RWPE1 (cell line): ENCODE data around the gene RNF144B.

Source experiments
- CTCF ChIA-PET: fragments of 350-600 bp; sonication (Branson Sonifier 250); formaldehyde crosslinking; extraction: SDS; loops from one replicate; lab custom pipeline; 2021; lab: Yijun Ruan, JAX
- POLR2A ChIA-PET: fragments of 400-600 bp; formaldehyde crosslinking; extraction: SDS; loops from one replicate; lab custom pipeline; 2020; ENCODE audit warnings: antibody characterized with exemption; ENCODE audit not compliant: low non-redundant PET; lab: Yijun Ruan, JAX
- DNase-seq: peaks from one replicate; pipeline ENCODE4 v3.0.0; 2012; ENCODE audit warnings: low spot score
- H3K27ac ChIP-seq: fragments of 450-650 bp; 2 replicates; pipeline ENCODE4 v1.5.1; 2017
- CTCF ChIP-seq: fragments of 450-650 bp; conservative IDR thresholded peaks from 2 replicates; pipeline ENCODE4 v1.5.1; 2017; ENCODE audit warnings: low read depth, mild to moderate bottlenecking

RNF144B gene

GRCh38 chr6:18387061-18387721 is at the start of gene RNF144B:
Gene RNF144B, plus strand, starts transcription at chr6:18387350. Its CDS starts 12,185 bp downstream, at chr6:18399535.
- ChIA-PET CTCF (interaction anchor here (0.5 to 0.7 kb wide), 3 partner anchors 18 to 803 kb away, joined by 3 to 5 read pairs (median 4); no protein-coding TSS in a partner anchor), POLR2A (interaction anchor here (1.2 kb wide), 1 partner anchor 123 kb away, joined by 3 read pairs; the partner anchor contains the start of gene DEK)
- peak; percentile 81 for DNase-seq
- H3K27ac ChIP-seq: peak within 1 kb of the TSS; percentile 91
- no peak for TF ChIP-seq CTCF

GRCh38 chr6:18339599-18339998 is 47.6 kb upstream of the RNF144B start:
- POLR2A ChIA-PET: no interaction called here
- CTCF ChIA-PET: no interaction called here
- DNase-seq: no peak
- H3K27ac ChIP-seq: no peak overlapping the region
- no peak for TF ChIP-seq CTCF

GRCh38 chr6:18340781-18341551 is 46.2 kb upstream of the RNF144B start:
- POLR2A ChIA-PET: no interaction called here

GRCh38 chr6:18342223-18342622 is 44.9 kb upstream of the RNF144B start:
- CTCF ChIA-PET: interaction anchor here (0.5 to 0.7 kb wide), 4 partner anchors 43 to 289 kb away, joined by 3 read pairs; no protein-coding TSS in a partner anchor
- no peak for TF ChIP-seq CTCF
- DNase-seq: peak; percentile 55
- POLR2A ChIA-PET: no interaction called here
- H3K27ac ChIP-seq: no peak overlapping the region

More at GRCh38 chr6:18340781-18341551, 46.2 kb upstream of the RNF144B start:
- DNase-seq: peak; percentile 71
- peak overlapping the region; percentile 78 for H3K27ac ChIP-seq
- TF ChIP-seq CTCF: no peak
- CTCF ChIA-PET: interaction anchor here (0.7 kb wide), 1 partner anchor 56 kb away, joined by 3 read pairs; no protein-coding TSS in a partner anchor

GRCh38 chr6:18343741-18344140 is 43.4 kb upstream of the RNF144B start:
- POLR2A ChIA-PET: no interaction called here
- no peak for TF ChIP-seq CTCF
- DNase-seq: peak; percentile 51
- CTCF ChIA-PET: interaction anchor here (0.5 kb wide), 1 partner anchor 15 kb away, joined by 3 read pairs; no protein-coding TSS in a partner anchor
- no peak overlapping the region for H3K27ac ChIP-seq

GRCh38 chr6:18347021-18347577 is 40.1 kb upstream of the RNF144B start:
- CTCF ChIA-PET: interaction anchor here (0.7 kb wide), 1 partner anchor 40 kb away, joined by 5 read pairs; the partner anchor contains the start of gene RNF144B
- POLR2A ChIA-PET: no interaction called here
- DNase-seq: no peak
- H3K27ac ChIP-seq: peak overlapping the region; percentile 83
- no peak for TF ChIP-seq CTCF
